Spleen (tissue), 7 donors: ENCODE measurements around the gene MYCN.

ENCODE experiments used
- POLR2A ChIP-seq, 3 donors: fragments of 450-650 bp; IDR thresholded peaks; one replicate each; pipeline ENCODE4 v1.5.1; 2017; ENCODE audit warnings: antibody characterized with exemption in 3 of 3, mild to moderate bottlenecking in 1 of 3
- TF ChIP-seq, protein P1 (sequence below), 11 experiments: fragments of 200-600 bp in 7 of 11; fragments of 450-650 bp in 4 of 11; sonication (generic) in 4 of 11; IDR thresholded peaks in 8 of 11; conservative IDR thresholded peaks in 3 of 11; 1 replicate in 7 of 11; 2 replicates in 4 of 11; pipeline versions ENCODE4 v1.4.0 to v1.8.0; 2016 to 2021; ENCODE audit warnings: antibody characterized with exemption in 11 of 11, inconsistent platforms in 4 of 11, mild to moderate bottlenecking in 1 of 11
- donor health status: DM: no; HTN: no; CAD: no; lungs with moderate emphysema.
- donor health status: DM: no; HTN: no; CAD: no.
- donor health status: DM: no; HTN: no; CAD: no.

DNA sequence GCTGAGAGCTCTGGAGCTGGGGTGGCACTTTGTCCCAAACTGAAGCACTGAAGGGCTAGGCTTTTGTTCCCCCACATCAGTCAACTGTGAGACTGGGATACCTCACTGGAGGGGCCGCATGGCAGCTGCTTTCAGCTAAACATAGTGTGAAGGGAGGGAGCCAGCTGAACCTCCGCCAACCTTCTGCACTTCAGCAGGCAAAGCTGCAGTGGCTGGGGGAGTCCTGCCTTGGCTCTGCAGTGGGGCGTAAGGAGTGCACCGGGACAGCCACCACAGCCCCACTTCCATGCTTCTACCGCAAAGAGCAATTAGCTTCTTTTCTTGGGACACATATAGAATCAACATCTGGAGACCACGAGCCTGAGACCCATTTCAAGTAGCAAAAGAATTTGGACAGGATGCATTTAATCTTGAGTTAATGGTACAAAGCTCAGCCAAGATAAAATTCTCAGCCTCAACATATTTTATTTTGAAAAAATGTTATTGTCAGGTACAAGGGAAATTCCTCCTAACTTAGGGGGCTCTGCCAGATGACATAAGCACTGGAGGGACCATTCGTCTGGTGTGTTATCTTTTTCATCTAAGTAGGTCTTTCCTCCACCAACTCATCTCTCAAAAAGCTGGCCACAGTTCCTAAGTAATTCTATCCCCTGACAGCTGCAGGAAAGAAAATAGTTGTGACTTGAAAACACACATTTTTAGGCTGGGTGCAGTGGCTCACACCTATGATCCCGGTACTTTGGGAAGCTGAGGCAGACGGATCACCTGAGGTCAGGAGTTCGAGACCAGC is 25.6 kb upstream of the MYCN start:
- TF ChIP-seq, protein P1, sequence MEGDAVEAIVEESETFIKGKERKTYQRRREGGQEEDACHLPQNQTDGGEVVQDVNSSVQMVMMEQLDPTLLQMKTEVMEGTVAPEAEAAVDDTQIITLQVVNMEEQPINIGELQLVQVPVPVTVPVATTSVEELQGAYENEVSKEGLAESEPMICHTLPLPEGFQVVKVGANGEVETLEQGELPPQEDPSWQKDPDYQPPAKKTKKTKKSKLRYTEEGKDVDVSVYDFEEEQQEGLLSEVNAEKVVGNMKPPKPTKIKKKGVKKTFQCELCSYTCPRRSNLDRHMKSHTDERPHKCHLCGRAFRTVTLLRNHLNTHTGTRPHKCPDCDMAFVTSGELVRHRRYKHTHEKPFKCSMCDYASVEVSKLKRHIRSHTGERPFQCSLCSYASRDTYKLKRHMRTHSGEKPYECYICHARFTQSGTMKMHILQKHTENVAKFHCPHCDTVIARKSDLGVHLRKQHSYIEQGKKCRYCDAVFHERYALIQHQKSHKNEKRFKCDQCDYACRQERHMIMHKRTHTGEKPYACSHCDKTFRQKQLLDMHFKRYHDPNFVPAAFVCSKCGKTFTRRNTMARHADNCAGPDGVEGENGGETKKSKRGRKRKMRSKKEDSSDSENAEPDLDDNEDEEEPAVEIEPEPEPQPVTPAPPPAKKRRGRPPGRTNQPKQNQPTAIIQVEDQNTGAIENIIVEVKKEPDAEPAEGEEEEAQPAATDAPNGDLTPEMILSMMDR (IDR thresholded peaks at IDR 0.05 in 8 of 11, conservative IDR thresholded peaks at IDR 0.05 in 3 of 11) = no peak
- no peak for TF ChIP-seq POLR2A (IDR thresholded peaks at IDR 0.05)
